Neuronal stem cell (in vitro differentiated cells): ENCODE measurements around the gene TMEM190.

ENCODE experiments used
- DNase-seq: peaks from one replicate; pipeline ENCODE4 v3.0.0-alpha.2; 2013; ENCODE audit warnings: low spot score
- H2AFZ ChIP-seq: one replicate; pipeline ENCODE4 v1.6.1; 2013; ENCODE audit warnings: mild to moderate bottlenecking, low read length, inconsistent platforms
- H2AK5ac ChIP-seq: 2 replicates; pipeline ENCODE4 v1.6.1; 2013; ENCODE audit warnings: low read depth, mild to moderate bottlenecking, inconsistent platforms, low read length, moderate library complexity, mixed read lengths
- H2BK120ac ChIP-seq: 2 replicates; pipeline ENCODE4 v1.6.1; 2013; ENCODE audit warnings: low read depth, mild to moderate bottlenecking, inconsistent platforms, low read length, moderate library complexity, mixed read lengths
- H2BK12ac ChIP-seq: one replicate; pipeline ENCODE4 v1.6.1; 2013; ENCODE audit warnings: low read length, inconsistent platforms
- H2BK15ac ChIP-seq: 2 replicates; pipeline ENCODE4 v1.6.1; 2013; ENCODE audit warnings: mild to moderate bottlenecking, low read length, inconsistent platforms, mixed read lengths
- H2BK5ac ChIP-seq: one replicate; pipeline ENCODE4 v1.6.1; 2013; ENCODE audit warnings: inconsistent platforms, mild to moderate bottlenecking, low read length, moderate library complexity
- H3K14ac ChIP-seq: one replicate; pipeline ENCODE4 v1.6.1; 2013; ENCODE audit warnings: low read length, inconsistent platforms
- H3K18ac ChIP-seq: 2 replicates; pipeline ENCODE4 v1.6.1; 2013; ENCODE audit warnings: low read length, inconsistent platforms
- H3K23ac ChIP-seq: 2 replicates; pipeline ENCODE4 v1.6.1; 2013; ENCODE audit warnings: low read depth, mild to moderate bottlenecking, mixed read lengths, low read length, inconsistent platforms; ENCODE audit not compliant: poor library complexity
- H3K27ac ChIP-seq: replicated peaks from 3 replicates; pipeline ENCODE4 v1.5.1; 2013; ENCODE audit warnings: low read length, inconsistent platforms
- H3K27me3 ChIP-seq, 3 experiments: 2 replicates each; pipeline ENCODE4 v1.6.1; 2013; ENCODE audit warnings: low read length in 3 of 3, mild to moderate bottlenecking in 2 of 3, inconsistent platforms in 1 of 3, low read depth in 1 of 3, mixed read lengths in 1 of 3, moderate library complexity in 1 of 3; ENCODE audit not compliant: control insufficient read depth in 3 of 3, insufficient read depth in 3 of 3
- H3K36me3 ChIP-seq, 2 donors: replicated peaks in 1 of 2; 2 replicates each; pipeline ENCODE4 v1.6.1; 2013; ENCODE audit warnings: low read length in 2 of 2; ENCODE audit not compliant: control insufficient read depth in 2 of 2, insufficient read depth in 2 of 2
- H3K4ac ChIP-seq: 2 replicates; pipeline ENCODE4 v1.6.1; 2013; ENCODE audit warnings: inconsistent platforms, mild to moderate bottlenecking, low read length, moderate library complexity
- H3K4me1 ChIP-seq, 2 donors: 1 replicate in 1 of 2; 2 replicates in 1 of 2; pipeline ENCODE4 v1.6.1; 2013; ENCODE audit warnings: low read length in 2 of 2, low read depth in 1 of 2; ENCODE audit not compliant: control insufficient read depth in 2 of 2, insufficient read depth in 1 of 2
- H3K4me2 ChIP-seq: one replicate; pipeline ENCODE4 v1.6.1; 2013; ENCODE audit warnings: mild to moderate bottlenecking, low read length, inconsistent platforms; ENCODE audit not compliant: insufficient read depth, poor library complexity, severe bottlenecking
- H3K4me3 ChIP-seq, 2 donors: 2 replicates each; pipeline ENCODE4 v1.5.1; 2013; ENCODE audit warnings: low read length in 2 of 2, mild to moderate bottlenecking in 2 of 2, inconsistent platforms in 1 of 2, moderate library complexity in 1 of 2
- H3K79me1 ChIP-seq: one replicate; pipeline ENCODE4 v1.6.1; 2013; ENCODE audit warnings: low read depth, mild to moderate bottlenecking, inconsistent platforms, low read length, moderate library complexity
- H3K9ac ChIP-seq: one replicate; pipeline ENCODE4 v1.6.1; 2013; ENCODE audit warnings: mild to moderate bottlenecking, low read depth, low read length, inconsistent platforms; ENCODE audit not compliant: poor library complexity
- H3K9me3 ChIP-seq, 2 donors: replicated peaks in 1 of 2; 2 replicates each; pipeline versions ENCODE3 to v1.6.1; 2013; ENCODE audit warnings: low read length in 2 of 2, mild to moderate bottlenecking in 2 of 2, inconsistent platforms in 1 of 2, low read depth in 1 of 2, mixed read lengths in 1 of 2, moderate library complexity in 1 of 2; ENCODE audit not compliant: control insufficient read depth in 2 of 2, insufficient read depth in 1 of 2
- H4K8ac ChIP-seq: one replicate; pipeline ENCODE4 v1.6.1; 2013; ENCODE audit warnings: low read depth, mild to moderate bottlenecking, inconsistent platforms, low read length, moderate library complexity
- H4K91ac ChIP-seq: one replicate; pipeline ENCODE4 v1.6.1; 2013; ENCODE audit warnings: low read length, low read depth, mild to moderate bottlenecking, inconsistent platforms; ENCODE audit not compliant: poor library complexity
- WGBS, 2 donors: extraction: QIAGEN DNeasy Blood & Tissue Kit; methylation state at CpG; one replicate each; pipeline ENCODE4 v1.1.7; 2013; ENCODE audit warnings: missing lambda C conversion rate in 2 of 2, mixed read lengths in 1 of 2; ENCODE audit not compliant: insufficient read length in 2 of 2, insufficient replicate concordance in 1 of 2; ENCODE audit errors: extremely low coverage in 2 of 2; 5-methylcytosine and 5-hydroxymethylcytosine counted together

TMEM190 gene

DNA sequence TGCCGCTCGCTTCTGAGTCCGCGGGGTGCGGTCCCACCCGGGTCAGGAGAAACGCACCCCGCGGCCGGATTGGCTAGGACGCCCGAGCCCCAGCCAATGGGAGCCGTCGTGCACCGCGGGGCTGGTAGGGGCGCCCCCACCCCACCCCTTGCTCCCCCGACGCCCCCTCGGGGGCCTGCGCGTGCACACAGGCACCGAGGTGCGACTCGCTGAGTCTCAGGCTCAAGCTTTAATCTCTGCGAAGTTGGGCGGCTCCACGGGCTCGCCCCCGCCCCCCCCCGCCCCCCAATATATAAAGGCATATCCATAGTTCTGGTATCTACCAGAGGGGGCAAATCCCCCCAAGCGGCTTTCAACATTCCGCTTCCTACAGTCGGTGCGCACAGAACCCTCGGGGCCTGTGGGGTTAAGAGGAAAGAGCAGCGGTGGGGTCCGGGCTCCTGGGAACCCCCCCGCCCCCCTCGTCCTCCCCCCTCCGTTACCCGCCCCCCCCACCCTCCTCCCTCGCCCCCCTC is 21.9 kb upstream of the TMEM190 start, which contains the start of gene COX6B2:
Gene COX6B2, minus strand, starts transcription at position 22 of the 515 bp plus-strand sequence. CDS start 198 bp downstream, outside the sequence.
- H3K4ac ChIP-seq: no peak within 1 kb of the TSS
- H3K18ac ChIP-seq: peak within 1 kb of the TSS; percentile 96
- H2BK120ac ChIP-seq: no peak within 1 kb of the TSS
- peaks cover 7 to 10% of the 10 kb centered on the region in 2 donors for H3K4me1 ChIP-seq
- peak within 1 kb of the TSS; percentile 90 for H2AFZ ChIP-seq
- no peaks in the 10 kb centered on the region for H3K36me3 ChIP-seq
- peak within 1 kb of the TSS; percentile 89 for H2AK5ac ChIP-seq
- H3K4me3 ChIP-seq: peak within 1 kb of the TSS; percentile 44 to 81
- no peak within 1 kb of the TSS for H4K91ac ChIP-seq
- H2BK5ac ChIP-seq: peak within 1 kb of the TSS; percentile 35
- peak within 1 kb of the TSS; percentile 80 for H3K4me2 ChIP-seq
- peak within 1 kb of the TSS; percentile 92 for H3K9ac ChIP-seq
- no CpG with 5 or more reads among the region's 43 CpGs for WGBS, 2 donors
- H2BK12ac ChIP-seq: no peak within 1 kb of the TSS
- H4K8ac ChIP-seq: no peak within 1 kb of the TSS
- H3K27ac ChIP-seq: no peak within 1 kb of the TSS
- H3K14ac ChIP-seq: peak within 1 kb of the TSS; percentile 44
- H3K9me3 ChIP-seq: no peaks in the 10 kb centered on the region
- H3K23ac ChIP-seq: peak within 1 kb of the TSS; percentile 75
- no peak for DNase-seq
- no peaks in the 10 kb centered on the region for H3K79me1 ChIP-seq
- H3K27me3 ChIP-seq: peaks cover 7 to 65% (median 56%) of the 10 kb centered on the region in 3 experiments
- H2BK15ac ChIP-seq: peak within 1 kb of the TSS; percentile 84

DNA sequence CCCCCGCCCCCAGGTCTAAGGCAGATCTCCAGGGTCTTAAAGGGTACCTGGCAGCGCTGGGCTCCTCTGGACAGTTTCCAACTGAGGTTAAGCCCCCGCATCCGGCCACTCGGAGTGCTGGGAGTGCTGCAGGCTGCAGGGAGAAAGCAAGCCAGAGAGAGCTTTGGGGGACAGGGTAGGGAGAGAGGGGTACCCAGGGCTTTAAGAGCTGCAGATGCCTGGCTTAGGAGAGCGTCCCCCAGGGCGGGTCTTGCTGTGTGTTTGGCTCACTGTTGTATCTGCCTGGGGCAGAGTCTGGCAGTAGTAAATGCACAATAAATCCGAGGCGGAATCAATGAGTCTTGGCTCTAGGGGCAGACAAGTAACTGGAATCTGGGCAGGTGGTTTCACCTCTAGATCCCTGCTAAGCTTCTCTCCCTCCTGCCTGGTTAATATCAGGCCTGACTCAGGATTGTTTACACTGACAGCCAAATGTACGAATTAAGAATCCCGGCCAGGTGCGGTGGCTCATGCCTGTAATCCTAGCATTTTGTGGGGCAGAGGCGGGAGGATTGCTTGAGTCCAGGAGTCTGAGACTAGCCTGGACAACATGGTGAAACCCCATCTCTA is 21.3 kb upstream of the TMEM190 start:
- Histone ChIP-seq H2BK15ac (no peak overlapping the region), H3K4me3 (peak overlapping the region in 1 of 2 donors; percentile 30), H3K4ac (no peak overlapping the region), H3K79me1 (no peaks in the 10 kb centered on the region), H2BK12ac (no peak overlapping the region), H3K14ac (no peak overlapping the region), H4K91ac (no peak overlapping the region), H4K8ac (no peak overlapping the region), H3K18ac (no peak overlapping the region), H2AK5ac (no peak overlapping the region), H3K36me3 (no peaks in the 10 kb centered on the region), H3K9me3 (no peaks in the 10 kb centered on the region), H2AFZ (no peak overlapping the region), H2BK120ac (no peak overlapping the region), H3K4me2 (no peak overlapping the region), H3K27me3 (peaks cover 7 to 65% (median 54%) of the 10 kb centered on the region in 3 experiments), H3K27ac (no peak overlapping the region), H2BK5ac (no peak overlapping the region), H3K9ac (no peak overlapping the region), H3K4me1 (peaks cover 7% of the 10 kb centered on the region in 2 donors), H3K23ac (no peak overlapping the region)
- WGBS, 2 donors: no CpG with 5 or more reads among the region's 13 CpGs
- no peak for DNase-seq

DNA sequence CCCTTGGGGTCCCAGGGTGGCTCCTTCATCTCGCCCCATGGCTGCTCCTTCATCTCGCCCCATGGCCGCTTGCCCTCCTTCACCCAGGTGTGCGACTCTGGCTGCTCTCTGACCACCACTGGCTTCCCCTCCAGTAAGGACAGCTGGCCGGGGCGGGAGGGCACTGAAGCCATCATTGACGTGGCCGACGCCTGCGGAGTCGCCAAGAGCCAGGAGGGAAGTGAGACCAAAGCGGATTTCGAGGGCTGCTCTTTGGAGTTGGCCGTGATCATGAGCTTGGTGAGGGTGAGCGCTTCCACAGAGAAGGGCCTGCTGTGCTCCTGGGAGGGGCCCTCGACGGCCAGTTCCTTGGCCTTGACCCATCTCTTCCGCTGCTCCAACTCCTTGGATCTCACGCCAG is 18.1 kb upstream of the TMEM190 start:
- WGBS, 2 donors: no CpG with 5 or more reads among the region's 19 CpGs
- Histone ChIP-seq H3K27ac (no peak overlapping the region), H3K9ac (no peak overlapping the region)

More for the DNA sequence above, 18.1 kb upstream of the TMEM190 start:
- H4K8ac ChIP-seq: no peak overlapping the region
- H3K36me3 ChIP-seq: no peaks in the 10 kb centered on the region
- no peak overlapping the region for H3K4ac ChIP-seq
- peaks cover 11 to 14% of the 10 kb centered on the region in 2 donors for H3K4me1 ChIP-seq
- DNase-seq: no peak
- no peak overlapping the region for H4K91ac ChIP-seq
- H2AFZ ChIP-seq: no peak overlapping the region
- H3K23ac ChIP-seq: no peak overlapping the region
- H2BK120ac ChIP-seq: no peak overlapping the region
- H2BK12ac ChIP-seq: no peak overlapping the region
- H3K4me2 ChIP-seq: no peak overlapping the region
- H3K27me3 ChIP-seq: peaks cover 7 to 44% (median 31%) of the 10 kb centered on the region in 3 experiments
- peak overlapping the region; percentile 61 for H2AK5ac ChIP-seq
- peak overlapping the region; percentile 40 for H3K14ac ChIP-seq
- no peak overlapping the region for H3K4me3 ChIP-seq
- H2BK5ac ChIP-seq: no peak overlapping the region
- no peaks in the 10 kb centered on the region for H3K79me1 ChIP-seq
- H3K9me3 ChIP-seq: no peaks in the 10 kb centered on the region
- H3K18ac ChIP-seq: no peak overlapping the region
- peak overlapping the region; percentile 62 for H2BK15ac ChIP-seq
